PFSK-1 (cell line): ENCODE data around the gene PRICKLE4.

ENCODE experiments used
- POLR2AphosphoS5 ChIP-seq: IDR thresholded peaks from 2 replicates; pipeline ENCODE4 v1.6.1; 2012; ENCODE audit warnings: low read depth, mild to moderate bottlenecking, control low read depth, low read length, moderate library complexity
- REST ChIP-seq, 2 experiments: IDR thresholded peaks; 2 replicates each; pipeline versions ENCODE4 v1.6.1 to v1.8.0; 2011 to 2012; ENCODE audit warnings: low read depth in 2 of 2, low read length in 2 of 2, control low read depth in 1 of 2, inconsistent platforms in 1 of 2, mild to moderate bottlenecking in 1 of 2, moderate library complexity in 1 of 2; ENCODE audit not compliant: insufficient read depth in 1 of 2
- TAF1 ChIP-seq: IDR thresholded peaks from 2 replicates; pipeline ENCODE4 v1.6.1; 2012; ENCODE audit warnings: low read length, control low read depth, borderline replicate concordance; ENCODE audit not compliant: insufficient read depth

GRCh38 chr6:41737591-41738130 lies 42.9 kb upstream of the PRICKLE4 start:
- TF ChIP-seq REST (IDR thresholded peaks at IDR 0.05; ENCODE audit: insufficient read depth in 1 of 2, low read depth in 2 of 2, low read length in 2 of 2) (no peak), POLR2AphosphoS5 (no peak), TAF1 (no peak)
